Immature natural killer cell (primary cell): ENCODE results near the gene SPATS2. TPM values are rescaled to one million over a fixed set of nuclear protein-coding genes. Genes with fewer than 3 reads are reported as not detected.
A peak's percentile ranks its signal among the peaks of the same experiment; 100 is the strongest.

Source experiments
- DNase-seq, 3 donors: peaks; one replicate each; pipeline ENCODE4 v3.0.0; 2022; ENCODE audit warnings: mixed read lengths in 1 of 3
- H3K27ac Mint-ChIP-seq, 6 donors: one replicate each; pipeline ENCODE4 v1.8.0; 2020; ENCODE audit warnings: mixed read lengths in 6 of 6, mild to moderate bottlenecking in 5 of 6, inconsistent platforms in 4 of 6, moderate library complexity in 3 of 6
- H3K27me3 Mint-ChIP-seq, 3 donors: one replicate each; pipeline ENCODE4 v1.8.0; 2020 to 2021; ENCODE audit warnings: low read depth in 3 of 3, mild to moderate bottlenecking in 3 of 3, mixed read lengths in 3 of 3, moderate library complexity in 3 of 3, inconsistent platforms in 1 of 3
- H3K36me3 Mint-ChIP-seq, 3 donors: one replicate each; pipeline ENCODE4 v1.8.0; 2020; ENCODE audit warnings: mixed read lengths in 3 of 3, inconsistent platforms in 2 of 3, mild to moderate bottlenecking in 2 of 3
- H3K4me1 Mint-ChIP-seq, 2 donors: one replicate each; pipeline ENCODE4 v1.8.0; 2020; ENCODE audit warnings: inconsistent platforms in 2 of 2, mild to moderate bottlenecking in 2 of 2, mixed read lengths in 2 of 2, moderate library complexity in 1 of 2
- H3K4me3 Mint-ChIP-seq, 5 donors: one replicate each; pipeline ENCODE4 v1.8.0; 2020; ENCODE audit warnings: mild to moderate bottlenecking in 5 of 5, mixed read lengths in 5 of 5, inconsistent platforms in 3 of 5, moderate library complexity in 3 of 5
- H3K9me3 Mint-ChIP-seq, 6 donors: one replicate each; pipeline ENCODE4 v1.8.0; 2020; ENCODE audit warnings: mild to moderate bottlenecking in 6 of 6, mixed read lengths in 6 of 6, inconsistent platforms in 4 of 6, moderate library complexity in 3 of 6
- polyA plus RNA-seq, 3 donors: library from polyadenylated mRNA; unstranded; fragments of 300-500 nt; fragmentation: Illumina TruSeq; gene quantifications; one replicate each; pipeline ENCODE4 v1.2.3, GENCODE V29; 2021

SPATS2 gene
- polyA plus RNA-seq, 3 donors from 2014 or later, result 3.1 to 10.8 TPM; not detected in 1

DNA sequence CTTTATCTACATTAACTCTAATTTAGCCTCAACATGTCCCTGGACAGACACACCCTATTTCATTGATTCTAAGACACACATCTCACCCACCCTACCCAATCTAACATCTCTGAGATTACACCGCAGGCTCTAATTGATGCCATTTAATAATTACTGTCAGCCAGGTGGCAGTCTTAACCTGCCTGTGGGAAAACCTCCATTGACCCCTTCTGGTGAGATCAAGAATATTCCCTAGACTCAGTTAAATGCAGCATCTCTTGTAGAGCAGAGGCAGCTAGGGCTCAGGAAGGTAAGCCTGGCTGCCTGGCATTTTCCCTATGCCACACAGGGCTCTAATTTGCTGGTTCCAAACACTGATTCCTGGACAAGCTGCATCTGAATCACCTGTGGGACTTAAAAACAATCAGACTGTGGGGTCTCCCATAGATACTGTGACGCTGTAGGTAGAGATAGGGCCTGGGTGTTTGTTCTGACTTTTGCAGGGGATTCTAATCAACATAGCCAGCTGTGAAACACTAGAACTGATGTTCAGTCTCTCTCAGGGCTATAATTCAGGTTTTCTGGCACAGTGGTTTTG lies 186.3 kb downstream of the SPATS2 start:
- Mint-ChIP-seq H3K9me3 (no peaks in the 10 kb centered on the region), H3K36me3 (peaks cover 0 to 9% (median 5%) of the 10 kb centered on the region in 3 donors), H3K4me3 (no peak overlapping the region), H3K27ac (no peak overlapping the region), H3K27me3 (peaks cover 0 to 8% (median 0%) of the 10 kb centered on the region in 3 donors), H3K4me1 (peaks cover 0 to 3% of the 10 kb centered on the region in 2 donors)
- DNase-seq, result peak in 1 of 3 donors; percentile 21

DNA sequence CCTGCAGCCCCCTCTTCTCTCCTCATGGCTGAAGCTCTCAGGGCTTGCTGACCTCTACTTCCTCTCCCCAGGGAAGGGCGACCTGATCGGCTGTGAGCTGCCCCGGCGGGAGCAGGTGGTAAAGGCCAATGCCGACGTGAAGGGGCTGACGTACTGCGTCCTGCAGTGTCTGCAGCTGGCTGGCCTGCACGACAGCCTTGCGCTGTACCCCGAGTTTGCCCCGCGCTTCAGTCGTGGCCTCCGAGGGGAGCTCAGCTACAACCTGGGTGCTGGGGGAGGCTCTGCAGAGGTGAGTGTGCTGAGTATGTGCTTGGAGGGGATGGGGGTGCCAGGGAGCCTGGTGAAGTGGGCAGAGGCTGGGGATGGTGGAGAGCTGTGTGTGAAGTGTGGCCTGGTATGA lies 187.0 kb downstream of the SPATS2 start:
- Mint-ChIP-seq H3K27me3 (peaks cover 0 to 8% (median 0%) of the 10 kb centered on the region in 3 donors), H3K9me3 (no peaks in the 10 kb centered on the region), H3K27ac (no peak overlapping the region), H3K4me1 (peaks cover 0 to 1% of the 10 kb centered on the region in 2 donors), H3K4me3 (no peak overlapping the region), H3K36me3 (peaks cover 0 to 15% (median 7%) of the 10 kb centered on the region in 3 donors)
- no peak for DNase-seq

DNA sequence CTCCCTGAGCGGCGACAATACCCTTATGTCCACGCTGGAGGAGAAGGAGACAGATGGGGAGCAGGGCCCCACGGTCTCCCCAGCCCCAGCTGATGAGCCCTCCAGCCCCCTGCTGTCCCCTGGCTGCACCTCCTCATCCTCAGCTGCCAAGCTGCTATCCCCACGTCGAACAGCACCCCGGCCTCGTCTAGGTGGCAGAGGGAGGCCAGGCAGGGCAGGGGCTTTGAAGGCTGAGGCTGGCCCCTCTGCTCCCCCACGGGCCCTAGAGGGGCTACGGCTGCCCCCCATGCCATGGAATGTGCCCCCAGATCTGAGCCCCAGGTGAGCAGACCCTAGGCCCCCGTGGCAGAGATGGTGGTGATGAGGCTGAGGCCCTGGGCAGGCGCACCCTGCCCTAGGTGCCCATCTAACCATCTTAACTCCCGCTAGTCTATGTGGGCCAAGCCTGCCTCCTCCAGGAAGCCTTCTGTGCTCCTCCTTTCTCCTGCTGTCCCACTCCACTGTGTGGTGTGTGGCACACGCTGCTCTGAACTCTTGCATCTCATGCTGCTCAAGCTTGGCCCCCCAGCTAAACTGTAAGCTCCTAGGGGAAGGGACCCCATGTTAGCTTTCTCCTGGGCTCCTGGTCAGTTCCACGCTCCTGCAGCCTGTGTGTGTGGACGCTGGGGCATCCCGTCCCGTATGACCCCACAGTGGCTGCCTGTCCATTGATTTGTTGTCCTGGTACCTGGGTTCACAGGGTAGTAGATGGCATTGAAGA lies 188.5 kb downstream of the SPATS2 start:
- H3K9me3 Mint-ChIP-seq, result no peaks in the 10 kb centered on the region
- peaks cover 0 to 19% (median 9%) of the 10 kb centered on the region in 3 donors for H3K36me3 Mint-ChIP-seq

GRCh38 chr12:49556391-49557186 lies 189.3 kb downstream of the SPATS2 start:
- Mint-ChIP-seq H3K27ac (peak overlapping the region in 3 of 6 donors; percentile 40 to 62 (median 50)), H3K27me3 (peaks cover 0 to 2% (median 0%) of the 10 kb centered on the region in 3 donors), H3K9me3 (no peaks in the 10 kb centered on the region), H3K36me3 (peaks cover 0 to 22% (median 11%) of the 10 kb centered on the region in 3 donors), H3K4me3 (no peak overlapping the region), H3K4me1 (no peaks in the 10 kb centered on the region)
- no peak for DNase-seq

More for the DNA sequence above, 188.5 kb downstream of the SPATS2 start:
- Mint-ChIP-seq H3K4me3 (no peak overlapping the region), H3K4me1 (no peaks in the 10 kb centered on the region), H3K27me3 (peaks cover 0 to 5% (median 0%) of the 10 kb centered on the region in 3 donors), H3K27ac (peak overlapping the region in 2 of 6 donors; percentile 35 to 51)
- DNase-seq, result no peak

- no peak overlapping the region for H3K4me3 Mint-ChIP-seq
- no peak overlapping the region for H3K27ac Mint-ChIP-seq
- DNase-seq, result no peak
- peaks cover 0 to 1% (median 0%) of the 10 kb centered on the region in 3 donors for H3K27me3 Mint-ChIP-seq
- H3K9me3 Mint-ChIP-seq, result no peaks in the 10 kb centered on the region
- peaks cover 0 to 3% of the 10 kb centered on the region in 2 donors for H3K4me1 Mint-ChIP-seq
- peaks cover 4 to 29% (median 16%) of the 10 kb centered on the region in 3 donors for H3K36me3 Mint-ChIP-seq
Observed at GRCh38 chr12:49557187-49557916, 190.1 kb downstream of the SPATS2 start.

- H3K27ac Mint-ChIP-seq, result no peak overlapping the region
- H3K27me3 Mint-ChIP-seq, result no peaks in the 10 kb centered on the region
- H3K4me1 Mint-ChIP-seq, result peaks cover 0 to 3% of the 10 kb centered on the region in 2 donors
- H3K36me3 Mint-ChIP-seq, result peaks cover 9 to 34% (median 16%) of the 10 kb centered on the region in 3 donors
- H3K9me3 Mint-ChIP-seq, result no peaks in the 10 kb centered on the region
- DNase-seq, result no peak
- H3K4me3 Mint-ChIP-seq, result no peak overlapping the region
Observed at GRCh38 chr12:49557917-49558215, 190.6 kb downstream of the SPATS2 start.

- Mint-ChIP-seq H3K27ac (no peak overlapping the region), H3K27me3 (no peaks in the 10 kb centered on the region), H3K4me1 (peaks cover 2 to 4% of the 10 kb centered on the region in 2 donors), H3K4me3 (no peak overlapping the region), H3K36me3 (peaks cover 9 to 35% (median 16%) of the 10 kb centered on the region in 3 donors), H3K9me3 (no peaks in the 10 kb centered on the region)
- DNase-seq, result no peak
Observed at GRCh38 chr12:49558526-49558925, 191.3 kb downstream of the SPATS2 start.

DNA sequence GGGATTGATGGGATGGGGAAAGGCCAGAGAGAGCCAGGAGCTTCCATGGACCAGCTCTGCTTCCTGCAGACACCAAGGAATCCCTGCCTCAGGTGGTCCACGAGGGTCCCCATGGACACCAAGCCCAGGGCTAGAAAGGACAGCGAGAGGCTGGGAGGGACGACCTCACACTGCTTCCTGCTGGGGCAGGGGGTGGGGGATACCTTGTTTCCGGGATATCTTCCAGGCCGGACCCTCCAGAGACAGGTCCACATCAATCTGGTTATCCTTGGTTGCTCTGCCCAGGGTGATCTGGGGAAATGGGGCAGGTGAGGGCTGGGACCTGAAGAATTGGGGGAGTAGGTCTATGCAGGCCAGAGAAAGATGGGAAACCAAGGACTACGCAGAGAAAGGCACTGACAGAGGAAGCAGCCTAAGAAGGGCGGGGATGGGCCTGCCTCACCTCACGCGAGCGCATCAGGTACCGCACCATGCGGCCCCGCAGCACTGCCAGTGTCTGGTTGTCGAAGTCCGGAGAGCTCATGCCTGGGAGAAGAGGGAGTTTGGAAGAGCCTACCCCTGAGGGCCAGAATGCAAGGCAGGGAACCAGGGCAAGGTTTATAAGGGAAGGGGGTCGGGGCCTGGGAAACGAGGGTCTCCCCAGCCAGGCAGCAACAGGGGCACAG lies 191.9 kb downstream of the SPATS2 start:
- Mint-ChIP-seq H3K4me1 (peaks cover 9 to 10% of the 10 kb centered on the region in 2 donors), H3K27ac (no peak overlapping the region), H3K9me3 (no peaks in the 10 kb centered on the region), H3K4me3 (no peak overlapping the region), H3K36me3 (peaks cover 9 to 38% (median 16%) of the 10 kb centered on the region in 3 donors), H3K27me3 (no peaks in the 10 kb centered on the region)
- DNase-seq, result no peak

GRCh38 chr12:49560695-49561094 lies 193.4 kb downstream of the SPATS2 start:
- peak overlapping the region in 1 of 6 donors; percentile 36 for H3K27ac Mint-ChIP-seq
- H3K27me3 Mint-ChIP-seq, result no peaks in the 10 kb centered on the region
- H3K9me3 Mint-ChIP-seq, result no peaks in the 10 kb centered on the region
- DNase-seq, result no peak
- H3K36me3 Mint-ChIP-seq, result peaks cover 9 to 38% (median 16%) of the 10 kb centered on the region in 3 donors
- no peak overlapping the region for H3K4me3 Mint-ChIP-seq
- peaks cover 24 to 25% of the 10 kb centered on the region in 2 donors for H3K4me1 Mint-ChIP-seq

DNA sequence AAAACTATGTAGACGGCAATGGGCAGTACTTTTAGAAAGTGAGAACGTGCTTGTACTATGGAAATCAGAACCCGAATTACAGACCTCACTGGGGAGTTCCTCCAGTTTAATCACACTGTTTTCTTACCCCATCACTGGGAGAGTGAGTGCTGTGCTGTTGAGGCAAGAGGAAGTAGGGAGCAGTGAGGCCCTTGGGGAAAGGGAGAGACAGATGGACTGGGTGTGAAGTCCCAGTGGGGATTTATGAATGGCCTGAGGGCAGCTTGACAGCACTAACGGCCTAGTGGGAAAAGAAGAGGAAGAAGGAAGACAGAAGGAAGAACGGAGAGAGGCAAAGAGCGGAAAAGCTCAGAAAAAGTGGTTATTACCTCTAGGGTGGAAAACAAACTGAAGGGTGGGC lies 195.0 kb downstream of the SPATS2 start:
- Mint-ChIP-seq H3K27ac (no peak overlapping the region), H3K4me1 (peaks cover 38 to 40% of the 10 kb centered on the region in 2 donors), H3K36me3 (peaks cover 9 to 34% (median 12%) of the 10 kb centered on the region in 3 donors), H3K4me3 (no peak overlapping the region), H3K27me3 (no peaks in the 10 kb centered on the region), H3K9me3 (no peaks in the 10 kb centered on the region)
- no peak for DNase-seq

DNA sequence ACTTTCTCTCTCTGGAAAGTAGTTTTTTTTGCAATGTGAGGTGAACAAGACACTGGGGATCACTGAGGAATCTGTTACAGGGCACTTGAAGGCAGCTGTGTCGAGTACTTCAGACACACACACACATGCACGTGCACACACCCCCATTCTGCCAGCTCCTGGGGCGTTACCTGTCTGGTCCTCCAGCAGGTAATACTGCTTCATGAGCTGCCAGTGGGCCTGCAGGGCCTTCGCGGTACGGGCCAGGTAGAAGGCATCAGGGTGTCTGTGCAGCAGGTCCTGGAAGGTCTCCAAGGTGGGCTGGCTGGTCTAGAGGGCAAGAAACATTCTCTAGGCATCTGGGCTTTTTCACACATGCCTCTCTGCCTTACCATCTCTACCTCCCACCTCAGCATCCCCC lies 195.6 kb downstream of the SPATS2 start:
- Mint-ChIP-seq H3K27me3 (peaks cover 2 to 5% (median 4%) of the 10 kb centered on the region in 3 donors), H3K4me1 (peaks cover 44 to 45% of the 10 kb centered on the region in 2 donors), H3K27ac (peak overlapping the region in 1 of 6 donors; percentile 37), H3K36me3 (peaks cover 9 to 34% (median 12%) of the 10 kb centered on the region in 3 donors), H3K4me3 (no peak overlapping the region), H3K9me3 (no peaks in the 10 kb centered on the region)
- DNase-seq, result no peak

DNA sequence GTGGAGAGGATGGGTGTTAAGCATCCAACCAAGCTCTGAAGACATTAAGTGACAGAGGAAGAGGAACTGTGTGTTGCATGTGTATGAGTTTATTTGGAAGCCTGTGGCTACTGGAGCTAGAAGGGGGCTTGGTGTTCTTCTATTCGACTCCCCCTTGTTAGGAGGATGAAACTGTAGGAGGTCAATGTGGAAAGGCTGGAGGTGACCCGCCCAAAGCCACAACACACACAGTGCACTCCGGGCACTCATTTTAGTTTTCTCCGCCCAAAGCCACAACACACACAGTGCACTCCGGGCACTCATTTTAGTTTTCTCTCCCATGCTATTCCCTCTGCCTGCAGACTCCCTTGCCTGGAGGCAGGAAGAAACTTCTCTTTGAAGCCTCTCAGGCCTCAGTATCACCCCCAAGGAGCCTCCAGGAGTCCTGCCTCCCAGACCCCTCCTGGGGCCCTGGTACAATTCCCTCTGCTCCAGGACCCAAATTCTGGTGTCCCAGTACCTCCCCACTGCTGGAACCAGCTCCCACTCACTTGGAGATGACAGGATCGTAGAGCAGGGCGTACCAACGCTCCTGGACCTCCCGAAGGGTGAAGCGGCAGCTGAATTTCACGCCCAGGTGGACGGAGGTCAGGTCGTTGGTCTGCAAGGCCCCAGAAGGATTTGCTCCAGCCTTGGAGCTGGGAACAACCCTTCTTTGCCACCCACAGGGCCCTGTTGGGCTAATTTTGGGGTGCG lies 196.9 kb downstream of the SPATS2 start:
- peaks cover 56 to 57% of the 10 kb centered on the region in 2 donors for H3K4me1 Mint-ChIP-seq
- H3K27ac Mint-ChIP-seq, result peak overlapping the region; percentile 1 to 81 (median 59)
- peaks cover 9 to 25% (median 9%) of the 10 kb centered on the region in 3 donors for H3K36me3 Mint-ChIP-seq
- no peaks in the 10 kb centered on the region for H3K9me3 Mint-ChIP-seq
- DNase-seq, result no peak
- H3K27me3 Mint-ChIP-seq, result peaks cover 6 to 11% (median 8%) of the 10 kb centered on the region in 3 donors
- peak overlapping the region; percentile 53 to 66 (median 61) for H3K4me3 Mint-ChIP-seq
